ENCODE results near the gene PEDS1.

The PEDS1 gene

GRCh38 chr20:50118203-50118602 is 35.3 kb downstream of the PEDS1 start:
- no peak for TF ChIP-seq CTCF (conservative IDR thresholded peaks at IDR 0.05; ENCODE audit: low read depth, low read length)
- peaks cover 36% of the 10 kb centered on the region for H3K4me1 ChIP-seq (ENCODE audit: low read depth, poor library complexity, severe bottlenecking)
- no peak overlapping the region for H3K4me3 ChIP-seq (IDR thresholded peaks at IDR 0.05; ENCODE audit: insufficient read depth, low read depth, low read length)
- no peaks in the 10 kb centered on the region for H3K27me3 ChIP-seq (ENCODE audit: insufficient read depth, low read depth)
- no peak overlapping the region for H3K27ac ChIP-seq
- no peaks in the 10 kb centered on the region for H3K36me3 ChIP-seq (ENCODE audit: insufficient read depth)
- no peak overlapping the region for H2AFZ ChIP-seq (ENCODE audit: low read depth)
- H3K79me2 ChIP-seq (ENCODE audit: insufficient read depth, low read depth): peaks cover 6% of the 10 kb centered on the region; the same call in 1 of the 2 replicates
- no peak overlapping the region for H3K9ac ChIP-seq
- no peaks in the 10 kb centered on the region for H4K20me1 ChIP-seq (ENCODE audit: insufficient read depth)
- no peak overlapping the region for H3K4me2 ChIP-seq

GRCh38 chr20:50116368-50116999 is 37.0 kb downstream of the PEDS1 start:
- no peak overlapping the region for H3K4me3 ChIP-seq (IDR thresholded peaks at IDR 0.05; ENCODE audit: insufficient read depth, low read depth, low read length)
- peaks cover 38% of the 10 kb centered on the region for H3K4me1 ChIP-seq (ENCODE audit: low read depth, poor library complexity, severe bottlenecking)
- H4K20me1 ChIP-seq (ENCODE audit: insufficient read depth): 0 out of 2 replicates have a peak, but pooled peaks cover 4% of the 10 kb centered on the region
- no peaks in the 10 kb centered on the region for H3K27me3 ChIP-seq (ENCODE audit: insufficient read depth, low read depth)
- H3K9ac ChIP-seq: no peak overlapping the region
- peaks cover 19% of the 10 kb centered on the region for H3K79me2 ChIP-seq (ENCODE audit: insufficient read depth, low read depth)
- H2AFZ ChIP-seq (ENCODE audit: low read depth): peak overlapping the region; percentile 67
- H3K36me3 ChIP-seq (ENCODE audit: insufficient read depth): no peaks in the 10 kb centered on the region
- TF ChIP-seq CTCF (conservative IDR thresholded peaks at IDR 0.05; ENCODE audit: low read depth, low read length): no peak
- no peak overlapping the region for H3K27ac ChIP-seq
- H3K4me2 ChIP-seq: peak overlapping the region; percentile 33

GRCh38 chr20:50115591-50116367 is 37.7 kb downstream of the PEDS1 start:
- no peaks in the 10 kb centered on the region for H3K27me3 ChIP-seq (ENCODE audit: insufficient read depth, low read depth)
- no peaks in the 10 kb centered on the region for H3K36me3 ChIP-seq (ENCODE audit: insufficient read depth)
- peak overlapping the region; percentile 73 for H3K4me2 ChIP-seq
- TF ChIP-seq CTCF (conservative IDR thresholded peaks at IDR 0.05; ENCODE audit: low read depth, low read length): no peak
- peak overlapping the region; percentile 67 for H2AFZ ChIP-seq (ENCODE audit: low read depth)
- H3K9ac ChIP-seq: peak overlapping the region; percentile 40; the same call in 1 of the 2 replicates
- H3K4me1 ChIP-seq (ENCODE audit: low read depth, poor library complexity, severe bottlenecking): peaks cover 39% of the 10 kb centered on the region
- H3K79me2 ChIP-seq (ENCODE audit: insufficient read depth, low read depth): peaks cover 26% of the 10 kb centered on the region
- no peak overlapping the region for H3K4me3 ChIP-seq (IDR thresholded peaks at IDR 0.05; ENCODE audit: insufficient read depth, low read depth, low read length)
- peaks cover 8% of the 10 kb centered on the region; the same call in 1 of the 2 replicates for H4K20me1 ChIP-seq (ENCODE audit: insufficient read depth)
- H3K27ac ChIP-seq: no peak overlapping the region

- Histone ChIP-seq H3K27ac (no peak overlapping the region), H3K4me1 (ENCODE audit: low read depth, poor library complexity, severe bottlenecking) (peaks cover 41% of the 10 kb centered on the region), H3K36me3 (ENCODE audit: insufficient read depth) (no peaks in the 10 kb centered on the region), H3K9ac (peak overlapping the region; percentile 40; the same call in 1 of the 2 replicates), H3K4me3 (IDR thresholded peaks at IDR 0.05; ENCODE audit: insufficient read depth, low read depth, low read length) (no peak overlapping the region), H3K4me2 (peak overlapping the region; percentile 73), H3K79me2 (ENCODE audit: insufficient read depth, low read depth) (peaks cover 33% of the 10 kb centered on the region), H2AFZ (ENCODE audit: low read depth) (peak overlapping the region; percentile 67), H4K20me1 (ENCODE audit: insufficient read depth) (peaks cover 10% of the 10 kb centered on the region; the same call in 1 of the 2 replicates), H3K27me3 (ENCODE audit: insufficient read depth, low read depth) (no peaks in the 10 kb centered on the region)
- TF ChIP-seq CTCF (conservative IDR thresholded peaks at IDR 0.05; ENCODE audit: low read depth, low read length): no peak
Measured at GRCh38 chr20:50115041-50115512, 38.4 kb downstream of the PEDS1 start.
